ENCODE measurements around the gene CIITA. TPM values are rescaled to one million over a fixed set of nuclear protein-coding genes. Genes with fewer than 3 reads are reported as not detected.

CIITA gene
- total and polyA plus RNA-seq, 10 of the 15 experiments (the other 5 are each of a cell fraction or from before 2014, with no cell fraction given): 11.5 to 145 (median 49.7) TPM

DNA sequence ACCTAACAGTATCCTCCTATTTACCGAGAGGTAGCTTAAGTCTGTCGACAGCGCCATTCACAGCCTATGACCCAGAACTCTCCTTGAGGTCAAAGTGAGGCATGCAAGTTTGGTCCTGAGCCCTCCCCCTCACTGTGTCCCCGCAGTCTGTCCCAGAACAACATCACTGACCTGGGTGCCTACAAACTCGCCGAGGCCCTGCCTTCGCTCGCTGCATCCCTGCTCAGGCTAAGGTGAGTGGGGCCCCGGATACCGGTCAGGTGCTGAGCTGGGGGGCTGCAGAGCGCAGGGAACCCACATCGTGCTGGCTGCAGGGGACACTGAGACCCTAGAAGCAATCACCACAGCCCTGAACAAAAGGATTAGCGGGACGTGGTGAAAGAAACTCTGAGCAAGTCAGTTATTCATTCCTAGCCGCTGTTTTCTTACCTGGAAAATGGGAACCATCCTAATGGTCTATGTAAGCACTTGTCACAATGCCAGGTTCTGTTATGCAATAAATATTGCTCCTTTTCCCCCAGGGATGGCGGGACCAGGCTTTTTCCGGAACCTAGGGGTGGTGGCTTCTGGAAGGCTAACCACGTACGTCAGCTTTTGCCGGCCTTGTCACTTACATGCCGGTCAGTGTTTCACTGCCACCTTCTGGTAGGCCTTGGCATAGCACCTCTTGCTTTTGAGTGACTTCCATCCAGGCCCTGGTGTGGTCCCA is 41.4 kb downstream of the CIITA start (continued):
- no peak for TF ChIP-seq ZZZ3 (IDR thresholded peaks at IDR 0.05; ENCODE audit: control insufficient read depth, insufficient read length, low read depth)
- TF ChIP-seq POU2F2 (IDR thresholded peaks at IDR 0.05; ENCODE audit: borderline replicate concordance, low read depth, low read length): peak; percentile 67; the same call in 1 of the 3 replicates
- TF ChIP-seq RFX5 (IDR thresholded peaks at IDR 0.05; ENCODE audit: low read depth, low read length): no peak
- TF ChIP-seq DPF2 (IDR thresholded peaks at IDR 0.05): no peak
- TF ChIP-seq, protein P1, sequence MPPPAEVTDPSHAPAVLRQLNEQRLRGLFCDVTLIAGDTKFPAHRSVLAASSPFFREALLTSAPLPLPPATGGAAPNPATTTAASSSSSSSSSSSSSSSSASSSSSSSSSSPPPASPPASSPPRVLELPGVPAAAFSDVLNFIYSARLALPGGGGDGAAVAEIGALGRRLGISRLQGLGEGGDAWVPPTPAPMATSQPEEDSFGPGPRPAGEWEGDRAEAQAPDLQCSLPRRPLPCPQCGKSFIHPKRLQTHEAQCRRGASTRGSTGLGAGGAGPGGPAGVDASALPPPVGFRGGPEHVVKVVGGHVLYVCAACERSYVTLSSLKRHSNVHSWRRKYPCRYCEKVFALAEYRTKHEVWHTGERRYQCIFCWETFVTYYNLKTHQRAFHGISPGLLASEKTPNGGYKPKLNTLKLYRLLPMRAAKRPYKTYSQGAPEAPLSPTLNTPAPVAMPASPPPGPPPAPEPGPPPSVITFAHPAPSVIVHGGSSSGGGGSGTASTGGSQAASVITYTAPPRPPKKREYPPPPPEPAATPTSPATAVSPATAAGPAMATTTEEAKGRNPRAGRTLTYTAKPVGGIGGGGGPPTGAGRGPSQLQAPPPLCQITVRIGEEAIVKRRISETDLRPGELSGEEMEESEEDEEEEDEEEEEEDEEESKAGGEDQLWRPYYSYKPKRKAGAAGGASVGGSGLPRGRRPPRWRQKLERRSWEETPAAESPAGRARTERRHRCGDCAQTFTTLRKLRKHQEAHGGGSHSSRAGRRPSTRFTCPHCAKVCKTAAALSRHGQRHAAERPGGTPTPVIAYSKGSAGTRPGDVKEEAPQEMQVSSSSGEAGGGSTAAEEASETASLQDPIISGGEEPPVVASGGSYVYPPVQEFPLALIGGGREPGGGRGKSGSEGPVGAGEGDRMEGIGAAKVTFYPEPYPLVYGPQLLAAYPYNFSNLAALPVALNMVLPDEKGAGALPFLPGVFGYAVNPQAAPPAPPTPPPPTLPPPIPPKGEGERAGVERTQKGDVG (CRISPR knock-in tag; IDR thresholded peaks at IDR 0.05): no peak
- TF ChIP-seq IKZF2 (IDR thresholded peaks at IDR 0.05): peak; percentile 71 to 73; a peak in 3 of 4 replicates
- TF ChIP-seq, protein P2, sequence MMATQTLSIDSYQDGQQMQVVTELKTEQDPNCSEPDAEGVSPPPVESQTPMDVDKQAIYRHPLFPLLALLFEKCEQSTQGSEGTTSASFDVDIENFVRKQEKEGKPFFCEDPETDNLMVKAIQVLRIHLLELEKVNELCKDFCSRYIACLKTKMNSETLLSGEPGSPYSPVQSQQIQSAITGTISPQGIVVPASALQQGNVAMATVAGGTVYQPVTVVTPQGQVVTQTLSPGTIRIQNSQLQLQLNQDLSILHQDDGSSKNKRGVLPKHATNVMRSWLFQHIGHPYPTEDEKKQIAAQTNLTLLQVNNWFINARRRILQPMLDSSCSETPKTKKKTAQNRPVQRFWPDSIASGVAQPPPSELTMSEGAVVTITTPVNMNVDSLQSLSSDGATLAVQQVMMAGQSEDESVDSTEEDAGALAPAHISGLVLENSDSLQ (IDR thresholded peaks at IDR 0.05): peak; percentile 83
- TF ChIP-seq, protein P3, sequence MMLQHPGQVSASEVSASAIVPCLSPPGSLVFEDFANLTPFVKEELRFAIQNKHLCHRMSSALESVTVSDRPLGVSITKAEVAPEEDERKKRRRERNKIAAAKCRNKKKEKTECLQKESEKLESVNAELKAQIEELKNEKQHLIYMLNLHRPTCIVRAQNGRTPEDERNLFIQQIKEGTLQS (IDR thresholded peaks at IDR 0.05; ENCODE audit: borderline replicate concordance, extremely low read depth, low read depth, low read length): no peak
- TF ChIP-seq JUNB (IDR thresholded peaks at IDR 0.05): no peak
- TF ChIP-seq, protein P4, sequence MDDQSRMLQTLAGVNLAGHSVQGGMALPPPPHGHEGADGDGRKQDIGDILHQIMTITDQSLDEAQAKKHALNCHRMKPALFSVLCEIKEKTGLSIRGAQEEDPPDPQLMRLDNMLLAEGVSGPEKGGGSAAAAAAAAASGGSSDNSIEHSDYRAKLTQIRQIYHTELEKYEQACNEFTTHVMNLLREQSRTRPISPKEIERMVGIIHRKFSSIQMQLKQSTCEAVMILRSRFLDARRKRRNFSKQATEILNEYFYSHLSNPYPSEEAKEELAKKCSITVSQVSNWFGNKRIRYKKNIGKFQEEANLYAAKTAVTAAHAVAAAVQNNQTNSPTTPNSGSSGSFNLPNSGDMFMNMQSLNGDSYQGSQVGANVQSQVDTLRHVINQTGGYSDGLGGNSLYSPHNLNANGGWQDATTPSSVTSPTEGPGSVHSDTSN (IDR thresholded peaks at IDR 0.05; ENCODE audit: insufficient replicate concordance, low read depth, low read length): peak; percentile 56
- TF ChIP-seq, protein P5, sequence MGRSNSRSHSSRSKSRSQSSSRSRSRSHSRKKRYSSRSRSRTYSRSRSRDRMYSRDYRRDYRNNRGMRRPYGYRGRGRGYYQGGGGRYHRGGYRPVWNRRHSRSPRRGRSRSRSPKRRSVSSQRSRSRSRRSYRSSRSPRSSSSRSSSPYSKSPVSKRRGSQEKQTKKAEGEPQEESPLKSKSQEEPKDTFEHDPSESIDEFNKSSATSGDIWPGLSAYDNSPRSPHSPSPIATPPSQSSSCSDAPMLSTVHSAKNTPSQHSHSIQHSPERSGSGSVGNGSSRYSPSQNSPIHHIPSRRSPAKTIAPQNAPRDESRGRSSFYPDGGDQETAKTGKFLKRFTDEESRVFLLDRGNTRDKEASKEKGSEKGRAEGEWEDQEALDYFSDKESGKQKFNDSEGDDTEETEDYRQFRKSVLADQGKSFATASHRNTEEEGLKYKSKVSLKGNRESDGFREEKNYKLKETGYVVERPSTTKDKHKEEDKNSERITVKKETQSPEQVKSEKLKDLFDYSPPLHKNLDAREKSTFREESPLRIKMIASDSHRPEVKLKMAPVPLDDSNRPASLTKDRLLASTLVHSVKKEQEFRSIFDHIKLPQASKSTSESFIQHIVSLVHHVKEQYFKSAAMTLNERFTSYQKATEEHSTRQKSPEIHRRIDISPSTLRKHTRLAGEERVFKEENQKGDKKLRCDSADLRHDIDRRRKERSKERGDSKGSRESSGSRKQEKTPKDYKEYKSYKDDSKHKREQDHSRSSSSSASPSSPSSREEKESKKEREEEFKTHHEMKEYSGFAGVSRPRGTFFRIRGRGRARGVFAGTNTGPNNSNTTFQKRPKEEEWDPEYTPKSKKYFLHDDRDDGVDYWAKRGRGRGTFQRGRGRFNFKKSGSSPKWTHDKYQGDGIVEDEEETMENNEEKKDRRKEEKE (IDR thresholded peaks at IDR 0.05): no peak
- TF ChIP-seq BHLHE40 (IDR thresholded peaks at IDR 0.05; ENCODE audit: borderline replicate concordance in 1 of 2, low read depth in 2 of 2, low read length in 1 of 2): 0 out of 4 replicates have a peak, but pooled peaks of 1 of the 2 experiments have one; percentile 22
- no peak for TF ChIP-seq TCF7 (IDR thresholded peaks at IDR 0.05; ENCODE audit: borderline replicate concordance)
- TF ChIP-seq, protein P6, sequence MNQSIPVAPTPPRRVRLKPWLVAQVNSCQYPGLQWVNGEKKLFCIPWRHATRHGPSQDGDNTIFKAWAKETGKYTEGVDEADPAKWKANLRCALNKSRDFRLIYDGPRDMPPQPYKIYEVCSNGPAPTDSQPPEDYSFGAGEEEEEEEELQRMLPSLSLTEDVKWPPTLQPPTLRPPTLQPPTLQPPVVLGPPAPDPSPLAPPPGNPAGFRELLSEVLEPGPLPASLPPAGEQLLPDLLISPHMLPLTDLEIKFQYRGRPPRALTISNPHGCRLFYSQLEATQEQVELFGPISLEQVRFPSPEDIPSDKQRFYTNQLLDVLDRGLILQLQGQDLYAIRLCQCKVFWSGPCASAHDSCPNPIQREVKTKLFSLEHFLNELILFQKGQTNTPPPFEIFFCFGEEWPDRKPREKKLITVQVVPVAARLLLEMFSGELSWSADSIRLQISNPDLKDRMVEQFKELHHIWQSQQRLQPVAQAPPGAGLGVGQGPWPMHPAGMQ (IDR thresholded peaks at IDR 0.05; ENCODE audit: borderline replicate concordance): no peak
- no peak for TF ChIP-seq BMI1 (IDR thresholded peaks at IDR 0.05; ENCODE audit: borderline replicate concordance)
